Natural killer cell treated with Interleukin-12 subunit alpha and Interleukin-12 subunit beta and Interleukin-15 and Interleukin-18, amount 100 ng/mL, for 72 hours (primary cell): ENCODE data around the gene ISOC2. TPM values are rescaled to one million over a fixed set of nuclear protein-coding genes. Genes with fewer than 3 reads are reported as not detected.
A peak's percentile ranks its signal among the peaks of the same experiment; 100 is the strongest.

Source experiments
- ATAC-seq, 2 donors: fragments of 150-1000 bp; cut with Tn5 transposase in 1 of 2; sonication (Bioruptor Pico), chemical (Tn5 transposase) in 1 of 2; 2 replicates each; pipeline ENCODE4 v1.10.0; 2021
- DNase-seq: peaks from one replicate; pipeline ENCODE4 v3.0.0; 2022; ENCODE audit warnings: low spot score
- H3K27ac Mint-ChIP-seq, 2 donors: 1 replicate in 1 of 2; 2 replicates in 1 of 2; pipeline ENCODE4 v1.8.0; 2022; ENCODE audit warnings: mixed read lengths in 2 of 2, mild to moderate bottlenecking in 1 of 2, moderate library complexity in 1 of 2
- H3K27me3 Mint-ChIP-seq, 2 donors: 1 replicate in 1 of 2; 2 replicates in 1 of 2; pipeline ENCODE4 v1.8.0; 2022; ENCODE audit warnings: mixed read lengths in 2 of 2
- H3K36me3 Mint-ChIP-seq: one replicate; pipeline ENCODE4 v1.8.0; 2022; ENCODE audit warnings: mixed read lengths
- H3K4me1 Mint-ChIP-seq, 2 donors: 1 replicate in 1 of 2; 2 replicates in 1 of 2; pipeline ENCODE4 v1.8.0; 2022; ENCODE audit warnings: low read depth in 2 of 2, mixed read lengths in 2 of 2, mild to moderate bottlenecking in 1 of 2
- H3K4me3 Mint-ChIP-seq: one replicate; pipeline ENCODE4 v1.8.0; 2022; ENCODE audit warnings: mixed read lengths
- H3K9me3 Mint-ChIP-seq: 2 replicates; pipeline ENCODE4 v1.8.0; 2022; ENCODE audit warnings: mixed read lengths
- total RNA-seq, 2 donors: library from RNA; stranded (reverse); gene quantifications; one replicate each; pipeline ENCODE4 v1.2.3, GENCODE V29; 2022

The ISOC2 gene
- total RNA-seq, 2 donors from 2014 or later = 25.6 to 45.1 TPM

GRCh38 chr19:55486043-55486970 lies 24.9 kb upstream of the ISOC2 start:
- Mint-ChIP-seq H3K27me3 (peaks cover 0 to 3% of the 10 kb centered on the region in 2 donors), H3K4me3 (peak overlapping the region; percentile 88), H3K4me1 (peaks cover 4 to 6% of the 10 kb centered on the region in 2 donors), H3K27ac (no peak overlapping the region), H3K36me3 (no peaks in the 10 kb centered on the region), H3K9me3 (no peaks in the 10 kb centered on the region)
- ATAC-seq (no peak), DNase-seq (no peak)

- H3K4me1 Mint-ChIP-seq = peaks cover 4 to 6% of the 10 kb centered on the region in 2 donors
- no peak overlapping the region for H3K27ac Mint-ChIP-seq
- H3K9me3 Mint-ChIP-seq = no peaks in the 10 kb centered on the region
- no peaks in the 10 kb centered on the region for H3K36me3 Mint-ChIP-seq
- H3K4me3 Mint-ChIP-seq = peak overlapping the region; percentile 88
- peak in 1 of 2 donors; percentile 2 for ATAC-seq
- H3K27me3 Mint-ChIP-seq = peaks cover 0 to 3% of the 10 kb centered on the region in 2 donors
- DNase-seq = no peak
Observed at GRCh38 chr19:55485439-55486011, 24.1 kb upstream of the ISOC2 start.

- H3K4me3 Mint-ChIP-seq = peak within 1 kb of the TSS; percentile 88
- H3K9me3 Mint-ChIP-seq = no peaks in the 10 kb centered on the region
- H3K27me3 Mint-ChIP-seq = peaks cover 0 to 3% of the 10 kb centered on the region in 2 donors
- peak; percentile 78 for DNase-seq
- H3K4me1 Mint-ChIP-seq = peaks cover 6 to 7% of the 10 kb centered on the region in 2 donors
- H3K27ac Mint-ChIP-seq = no peak within 1 kb of the TSS
- no peaks in the 10 kb centered on the region for H3K36me3 Mint-ChIP-seq
- ATAC-seq = peak; percentile 77 to 81
Observed at GRCh38 chr19:55484593-55485438, 23.4 kb upstream of the ISOC2 start, which contains the start of gene NAT14. NAT14 (plus strand) TSS chr19:55485188; CDS start chr19:55485709, 521 bp downstream.

GRCh38 chr19:55483706-55484592 lies 22.5 kb upstream of the ISOC2 start:
- peaks cover 0 to 3% of the 10 kb centered on the region in 2 donors for H3K27me3 Mint-ChIP-seq
- H3K4me1 Mint-ChIP-seq = peaks cover 13 to 16% of the 10 kb centered on the region in 2 donors
- H3K4me3 Mint-ChIP-seq = peak overlapping the region; percentile 88
- no peaks in the 10 kb centered on the region for H3K36me3 Mint-ChIP-seq
- H3K9me3 Mint-ChIP-seq = no peaks in the 10 kb centered on the region
- DNase-seq (no peak), ATAC-seq (no peak)
- H3K27ac Mint-ChIP-seq = no peak overlapping the region

GRCh38 chr19:55482967-55483705 lies 21.7 kb upstream of the ISOC2 start:
- Mint-ChIP-seq H3K9me3 (no peaks in the 10 kb centered on the region), H3K4me1 (peaks cover 18 to 24% of the 10 kb centered on the region in 2 donors), H3K27me3 (peaks cover 0 to 3% of the 10 kb centered on the region in 2 donors), H3K27ac (no peak overlapping the region), H3K4me3 (no peak overlapping the region), H3K36me3 (no peaks in the 10 kb centered on the region)
- ATAC-seq (no peak), DNase-seq (no peak)

- Mint-ChIP-seq H3K27me3 (peaks cover 0 to 3% of the 10 kb centered on the region in 2 donors), H3K4me1 (peaks cover 24 to 32% of the 10 kb centered on the region in 2 donors), H3K9me3 (no peaks in the 10 kb centered on the region), H3K36me3 (no peaks in the 10 kb centered on the region), H3K27ac (no peak overlapping the region), H3K4me3 (no peak overlapping the region)
- ATAC-seq (no peak), DNase-seq (no peak)
Observed at GRCh38 chr19:55482156-55482961, 20.9 kb upstream of the ISOC2 start.

GRCh38 chr19:55481794-55482155 lies 20.3 kb upstream of the ISOC2 start:
- no peak overlapping the region for H3K27ac Mint-ChIP-seq
- no peak for DNase-seq

GRCh38 chr19:55481148-55481793 lies 19.8 kb upstream of the ISOC2 start:
- no peak for ATAC-seq
- Mint-ChIP-seq H3K4me1 (peaks cover 26 to 36% of the 10 kb centered on the region in 2 donors), H3K4me3 (no peak overlapping the region), H3K27me3 (peaks cover 0 to 3% of the 10 kb centered on the region in 2 donors), H3K36me3 (no peaks in the 10 kb centered on the region), H3K9me3 (no peaks in the 10 kb centered on the region), H3K27ac (no peak overlapping the region)
- DNase-seq = no peak

More at GRCh38 chr19:55481794-55482155, 20.3 kb upstream of the ISOC2 start:
- Mint-ChIP-seq H3K27me3 (peaks cover 0 to 3% of the 10 kb centered on the region in 2 donors), H3K4me1 (peaks cover 26 to 37% of the 10 kb centered on the region in 2 donors), H3K36me3 (no peaks in the 10 kb centered on the region), H3K9me3 (no peaks in the 10 kb centered on the region), H3K4me3 (no peak overlapping the region)
- no peak for ATAC-seq

- ATAC-seq (no peak), DNase-seq (no peak)
- Mint-ChIP-seq H3K4me3 (no peak overlapping the region), H3K27ac (peak overlapping the region in 1 of 2 donors; percentile 68), H3K9me3 (no peaks in the 10 kb centered on the region), H3K36me3 (no peaks in the 10 kb centered on the region), H3K4me1 (peaks cover 23 to 31% of the 10 kb centered on the region in 2 donors), H3K27me3 (no peaks in the 10 kb centered on the region)
Observed at GRCh38 chr19:55479451-55480230, 18.2 kb upstream of the ISOC2 start.

- DNase-seq (no peak), ATAC-seq (no peak)
- no peaks in the 10 kb centered on the region for H3K27me3 Mint-ChIP-seq
- no peaks in the 10 kb centered on the region for H3K9me3 Mint-ChIP-seq
- no peaks in the 10 kb centered on the region for H3K36me3 Mint-ChIP-seq
- H3K4me3 Mint-ChIP-seq = peak overlapping the region; percentile 44
- H3K4me1 Mint-ChIP-seq = peaks cover 23 to 31% of the 10 kb centered on the region in 2 donors
- H3K27ac Mint-ChIP-seq = peak overlapping the region in 1 of 2 donors; percentile 88
Observed at GRCh38 chr19:55479045-55479444, 17.6 kb upstream of the ISOC2 start.

GRCh38 chr19:55478364-55478763 lies 16.9 kb upstream of the ISOC2 start:
- Mint-ChIP-seq H3K27ac (peak overlapping the region; percentile 39 to 88), H3K4me3 (peak overlapping the region; percentile 95), H3K9me3 (no peaks in the 10 kb centered on the region), H3K27me3 (no peaks in the 10 kb centered on the region), H3K4me1 (peaks cover 23 to 31% of the 10 kb centered on the region in 2 donors), H3K36me3 (no peaks in the 10 kb centered on the region)
- ATAC-seq = no peak
- no peak for DNase-seq
